GM12872 (cell line): ENCODE data around the gene KCNK13.

ENCODE experiments used
- TF ChIP-seq, protein P1 (sequence below): IDR thresholded peaks from 3 replicates; pipeline ENCODE4 v1.5.1; 2011; ENCODE audit warnings: low read depth, mild to moderate bottlenecking, low read length, moderate library complexity; ENCODE audit not compliant: insufficient read depth

KCNK13 gene

DNA sequence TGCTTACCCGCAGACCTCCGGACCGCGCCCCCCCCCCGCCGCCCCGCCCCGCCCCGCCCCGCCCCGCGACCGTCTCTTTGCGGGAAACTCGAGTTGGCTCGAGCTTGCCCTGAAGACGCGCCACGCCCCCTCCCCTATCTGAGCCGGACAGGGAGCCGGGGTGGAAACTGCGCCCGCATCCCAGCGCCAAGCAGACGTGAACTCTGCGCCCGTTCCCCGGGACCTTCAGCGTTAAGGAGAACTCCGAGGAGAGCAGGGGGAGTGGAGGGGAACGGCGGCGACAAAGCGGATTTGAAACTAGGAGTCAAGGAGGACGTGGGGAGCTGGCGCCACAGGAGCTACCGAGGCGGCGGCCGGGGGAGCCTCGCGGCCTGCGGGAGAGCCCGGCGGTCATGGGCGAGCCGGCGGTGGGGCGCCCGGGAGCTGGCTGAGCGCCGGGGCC is at the start of gene KCNK13:
KCNK13 (plus strand) TSS at position 310 of the 442 bp plus-strand sequence. CDS start 212 bp downstream, outside the sequence.
- TF ChIP-seq, protein P1, sequence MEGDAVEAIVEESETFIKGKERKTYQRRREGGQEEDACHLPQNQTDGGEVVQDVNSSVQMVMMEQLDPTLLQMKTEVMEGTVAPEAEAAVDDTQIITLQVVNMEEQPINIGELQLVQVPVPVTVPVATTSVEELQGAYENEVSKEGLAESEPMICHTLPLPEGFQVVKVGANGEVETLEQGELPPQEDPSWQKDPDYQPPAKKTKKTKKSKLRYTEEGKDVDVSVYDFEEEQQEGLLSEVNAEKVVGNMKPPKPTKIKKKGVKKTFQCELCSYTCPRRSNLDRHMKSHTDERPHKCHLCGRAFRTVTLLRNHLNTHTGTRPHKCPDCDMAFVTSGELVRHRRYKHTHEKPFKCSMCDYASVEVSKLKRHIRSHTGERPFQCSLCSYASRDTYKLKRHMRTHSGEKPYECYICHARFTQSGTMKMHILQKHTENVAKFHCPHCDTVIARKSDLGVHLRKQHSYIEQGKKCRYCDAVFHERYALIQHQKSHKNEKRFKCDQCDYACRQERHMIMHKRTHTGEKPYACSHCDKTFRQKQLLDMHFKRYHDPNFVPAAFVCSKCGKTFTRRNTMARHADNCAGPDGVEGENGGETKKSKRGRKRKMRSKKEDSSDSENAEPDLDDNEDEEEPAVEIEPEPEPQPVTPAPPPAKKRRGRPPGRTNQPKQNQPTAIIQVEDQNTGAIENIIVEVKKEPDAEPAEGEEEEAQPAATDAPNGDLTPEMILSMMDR, result no peak

DNA sequence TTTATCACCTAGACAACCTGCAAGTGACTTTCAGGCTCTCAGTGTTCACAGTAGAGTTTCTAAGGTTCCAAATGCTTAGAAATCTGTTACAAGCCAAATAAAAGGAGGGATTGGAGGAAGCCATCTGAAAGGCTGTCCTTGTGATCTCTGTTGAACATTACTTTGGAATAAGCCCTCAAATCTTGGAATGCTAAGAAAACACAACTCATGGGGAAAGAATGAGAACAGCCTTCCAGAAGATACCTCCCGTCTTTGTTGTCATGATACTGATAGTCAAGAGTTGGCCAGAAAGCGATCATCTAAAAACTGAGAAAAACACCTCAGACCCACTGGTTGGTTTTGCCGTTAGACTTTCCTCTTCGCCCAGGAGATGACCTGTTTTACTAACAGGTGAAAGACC is 44.4 kb upstream of the KCNK13 start:
- TF ChIP-seq, protein P1, result no peak

DNA sequence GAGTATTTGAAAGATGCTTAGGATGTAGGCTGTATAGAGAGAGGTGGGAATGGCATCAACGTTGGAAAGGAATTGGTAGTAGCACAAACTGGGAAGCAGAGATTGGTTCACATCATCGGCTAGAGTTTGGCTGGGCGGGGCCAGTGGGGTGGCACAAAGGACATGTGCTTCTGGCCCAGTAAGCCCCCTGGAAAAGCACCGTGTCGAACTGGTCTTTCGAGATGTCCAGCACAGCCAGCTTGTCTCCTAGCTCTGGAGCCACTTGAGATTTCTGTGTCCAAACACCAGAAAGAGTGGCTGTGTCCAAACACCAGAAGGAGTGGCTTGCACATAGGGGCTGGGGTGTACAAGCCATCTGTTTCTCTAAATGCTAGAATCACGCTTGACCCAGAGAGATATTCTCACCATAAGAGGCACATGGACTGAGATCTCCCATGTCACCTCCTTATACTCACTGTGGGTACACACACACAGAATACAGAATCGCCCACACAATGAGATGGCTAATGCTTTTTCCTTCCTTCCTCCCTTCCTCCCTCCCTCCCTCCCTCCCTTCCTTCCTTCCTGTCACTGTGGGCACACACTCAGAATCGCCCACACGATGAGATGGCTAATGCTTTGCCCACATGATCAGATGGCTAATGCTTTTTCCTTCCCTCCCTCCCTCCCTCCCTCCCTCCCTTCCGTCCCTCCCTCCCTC is 41.8 kb upstream of the KCNK13 start:
- TF ChIP-seq, protein P1, result no peak

DNA sequence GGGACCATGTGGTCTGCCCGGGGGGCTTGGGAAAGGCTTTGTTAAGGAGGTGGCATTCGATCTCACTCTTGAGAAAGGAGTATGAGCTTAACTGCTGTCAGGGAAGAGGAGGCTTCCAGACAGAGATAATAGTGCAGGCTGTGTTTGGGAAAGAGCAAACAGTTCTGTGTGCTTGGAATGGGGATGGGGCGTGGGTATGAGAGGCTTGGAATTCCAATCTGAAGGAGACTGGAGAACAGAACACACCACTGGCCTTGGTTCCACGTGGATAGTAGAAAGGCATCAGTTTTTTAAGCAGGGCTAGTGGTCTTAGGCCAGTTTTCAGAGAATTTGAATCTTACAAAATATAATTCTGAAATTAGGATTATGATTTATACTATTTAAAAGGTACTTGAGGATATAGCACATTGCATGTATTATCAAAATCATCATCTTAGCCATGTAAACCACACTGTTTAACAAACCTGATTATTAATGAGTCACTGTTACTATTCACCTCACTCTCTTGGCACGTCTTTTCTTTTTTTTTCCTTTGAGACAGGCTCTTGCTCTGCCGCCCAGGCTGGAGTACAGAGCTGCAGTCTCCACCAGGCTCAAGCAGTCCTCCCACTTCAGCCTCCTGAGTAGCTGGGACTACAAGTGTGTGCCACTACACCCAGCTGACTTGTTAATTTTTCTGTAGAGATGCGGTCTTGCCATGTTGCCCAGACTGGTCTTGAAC is 38.5 kb upstream of the KCNK13 start:
- TF ChIP-seq, protein P1, result no peak

DNA sequence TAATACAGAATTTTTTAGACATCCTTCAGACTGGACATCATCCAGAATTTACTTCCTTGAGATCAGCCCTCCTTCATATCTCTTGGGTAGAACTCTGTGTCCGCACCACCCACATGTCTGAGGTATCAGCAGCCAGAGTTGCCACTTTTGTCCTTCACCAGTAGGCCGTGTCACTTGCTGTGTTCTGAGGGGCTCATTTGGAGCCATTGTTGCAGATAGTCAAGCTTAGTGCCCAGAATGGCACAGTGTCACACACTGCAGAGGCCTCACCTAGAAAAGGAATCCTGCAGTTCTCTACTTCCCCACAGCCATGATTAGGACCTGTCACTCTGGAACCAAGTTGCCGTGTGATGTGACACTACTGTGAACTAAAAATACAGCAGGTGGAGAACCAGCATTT is 36.9 kb upstream of the KCNK13 start:
- TF ChIP-seq, protein P1, result no peak

DNA sequence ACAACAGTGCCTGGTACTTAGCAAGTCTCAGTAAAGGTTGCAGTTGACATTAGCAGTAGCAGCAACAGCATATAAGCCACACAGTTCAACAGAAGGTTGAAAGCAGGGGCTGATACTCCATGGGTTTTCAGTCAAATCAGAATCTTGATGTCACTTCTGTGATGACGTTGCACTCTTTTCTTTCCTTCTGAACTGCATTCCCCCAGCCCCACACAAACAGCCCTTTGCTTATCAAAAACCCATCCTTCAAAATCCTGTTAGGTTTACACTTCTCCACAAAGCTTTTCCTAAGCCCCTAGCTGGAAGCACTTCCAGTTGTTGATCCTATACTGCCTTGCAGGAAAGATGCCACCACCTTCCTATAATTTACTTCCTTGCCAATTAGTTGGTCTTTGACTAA is 34.0 kb upstream of the KCNK13 start:
- TF ChIP-seq, protein P1, result no peak

DNA sequence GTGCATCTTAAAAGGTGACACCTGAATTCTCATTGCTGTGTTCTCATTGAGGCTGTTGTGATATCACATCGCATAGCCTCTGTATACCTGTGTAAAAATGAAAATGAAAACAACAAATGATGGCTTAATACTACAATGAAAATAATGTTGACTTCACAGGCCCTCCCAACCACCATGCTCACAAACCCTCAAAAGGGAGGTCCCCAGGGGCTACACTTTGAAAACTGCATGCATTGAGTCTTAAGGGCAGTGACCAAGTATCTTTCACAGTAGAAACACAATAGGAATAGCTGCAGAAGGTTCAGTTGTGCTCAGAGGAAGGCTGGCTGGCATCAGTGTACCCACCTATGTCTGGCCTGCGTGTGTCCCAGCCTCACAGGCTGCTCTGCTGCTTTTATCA is 27.6 kb upstream of the KCNK13 start:
- TF ChIP-seq, protein P1, result no peak
